ENCODE results near the gene DAW1. TPM values are rescaled to one million over a fixed set of nuclear protein-coding genes. Genes with fewer than 3 reads are reported as not detected.

Gene DAW1
- total and polyA plus RNA-seq, 2 donors (not counting 1 experiment from before 2014, with no cell fraction given), result 0.11 TPM; not detected in 1

DNA sequence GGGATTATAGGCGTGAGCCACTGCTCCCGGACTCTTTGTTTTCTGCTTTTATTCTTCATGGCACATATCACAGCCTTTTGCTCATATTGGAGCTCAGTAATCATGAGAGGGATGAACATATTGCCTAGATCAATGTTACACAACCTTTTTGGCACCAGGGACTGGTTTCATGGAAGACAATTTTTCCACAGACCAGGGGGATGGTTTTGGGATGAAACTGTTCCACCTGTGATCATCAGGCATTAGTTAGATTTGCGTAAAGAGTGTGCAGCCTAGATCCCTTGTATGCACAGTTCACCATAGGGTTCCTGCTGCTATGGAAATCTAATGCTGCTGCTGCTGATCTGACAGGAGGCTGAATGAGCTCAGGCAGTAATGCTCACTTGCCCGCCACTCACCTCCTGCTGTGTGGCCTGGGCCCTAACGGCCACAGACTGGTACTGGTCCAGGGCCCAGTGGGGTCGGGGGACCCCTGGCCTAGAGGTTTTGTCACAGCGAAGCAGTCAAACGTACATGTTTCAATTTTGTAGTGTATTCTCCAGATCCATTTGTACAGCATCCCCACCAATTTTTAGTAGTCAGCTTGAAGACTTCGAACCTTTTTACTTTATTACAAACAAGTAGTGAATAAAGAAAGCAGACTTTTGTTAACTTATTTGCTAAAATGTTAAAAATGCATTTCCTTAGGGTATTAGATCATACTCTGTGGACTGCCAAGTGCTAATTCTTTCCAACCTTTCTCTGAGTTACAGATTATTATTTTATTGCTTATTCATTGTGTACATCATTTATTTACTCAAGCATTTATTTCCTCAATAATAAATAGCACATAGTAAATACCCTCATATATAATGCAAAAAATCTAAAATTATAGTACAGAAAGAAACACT lies 6.2 kb downstream of the DAW1 start:
- TF ChIP-seq EZH2 (IDR thresholded peaks at IDR 0.05; ENCODE audit: low read length, missing control alignments), result no peak
- TF ChIP-seq, protein P1, sequence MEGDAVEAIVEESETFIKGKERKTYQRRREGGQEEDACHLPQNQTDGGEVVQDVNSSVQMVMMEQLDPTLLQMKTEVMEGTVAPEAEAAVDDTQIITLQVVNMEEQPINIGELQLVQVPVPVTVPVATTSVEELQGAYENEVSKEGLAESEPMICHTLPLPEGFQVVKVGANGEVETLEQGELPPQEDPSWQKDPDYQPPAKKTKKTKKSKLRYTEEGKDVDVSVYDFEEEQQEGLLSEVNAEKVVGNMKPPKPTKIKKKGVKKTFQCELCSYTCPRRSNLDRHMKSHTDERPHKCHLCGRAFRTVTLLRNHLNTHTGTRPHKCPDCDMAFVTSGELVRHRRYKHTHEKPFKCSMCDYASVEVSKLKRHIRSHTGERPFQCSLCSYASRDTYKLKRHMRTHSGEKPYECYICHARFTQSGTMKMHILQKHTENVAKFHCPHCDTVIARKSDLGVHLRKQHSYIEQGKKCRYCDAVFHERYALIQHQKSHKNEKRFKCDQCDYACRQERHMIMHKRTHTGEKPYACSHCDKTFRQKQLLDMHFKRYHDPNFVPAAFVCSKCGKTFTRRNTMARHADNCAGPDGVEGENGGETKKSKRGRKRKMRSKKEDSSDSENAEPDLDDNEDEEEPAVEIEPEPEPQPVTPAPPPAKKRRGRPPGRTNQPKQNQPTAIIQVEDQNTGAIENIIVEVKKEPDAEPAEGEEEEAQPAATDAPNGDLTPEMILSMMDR (conservative IDR thresholded peaks at IDR 0.05 in 1 of 2, IDR thresholded peaks at IDR 0.05 in 1 of 2; ENCODE audit: low read depth in 1 of 2, low read length in 2 of 2), result no peak
- H3K4me3 ChIP-seq (replicated peaks in 1 of 4; ENCODE audit: control extremely low read depth in 1 of 4, insufficient read depth in 1 of 4, low read depth in 3 of 4, low read length in 4 of 4), result no peak overlapping the region
- H3K4me1 ChIP-seq (ENCODE audit: control insufficient read depth, extremely low read depth, insufficient read depth, low read length), result no peaks in the 10 kb centered on the region
- H4K20me1 ChIP-seq (ENCODE audit: control insufficient read depth, extremely low read depth, insufficient read depth, low read length), result no peaks in the 10 kb centered on the region
- DNase-seq (ENCODE audit: low read depth in 2 of 2), result peak in 1 of 2 donors; percentile 38
- no peak overlapping the region for H3K9ac ChIP-seq (ENCODE audit: insufficient read depth, low read length)
- H3K79me2 ChIP-seq (ENCODE audit: control insufficient read depth, insufficient read depth, low read length), result no peaks in the 10 kb centered on the region
- no peaks in the 10 kb centered on the region for H3K27me3 ChIP-seq (ENCODE audit: control insufficient read depth, insufficient read depth, low read length)
- H2AFZ ChIP-seq (ENCODE audit: low read length), result no peak overlapping the region
- H3K36me3 ChIP-seq (ENCODE audit: control insufficient read depth, insufficient read depth, low read length), result no peaks in the 10 kb centered on the region
- no peak overlapping the region for H3K27ac ChIP-seq (ENCODE audit: insufficient read depth, low read length)
- H3K4me2 ChIP-seq (ENCODE audit: extremely low read depth, insufficient read depth, low read length), result no peak overlapping the region
- H3K9me3 ChIP-seq (ENCODE audit: control insufficient read depth, insufficient read depth, low read depth, low read length), result no peaks in the 10 kb centered on the region

- no peak for DNase-seq (ENCODE audit: low read depth in 2 of 2)
- Histone ChIP-seq H3K27ac (ENCODE audit: insufficient read depth, low read length) (no peak overlapping the region), H3K9me3 (ENCODE audit: control insufficient read depth, insufficient read depth, low read depth, low read length) (no peaks in the 10 kb centered on the region), H2AFZ (ENCODE audit: low read length) (no peak overlapping the region), H3K79me2 (ENCODE audit: control insufficient read depth, insufficient read depth, low read length) (no peaks in the 10 kb centered on the region), H3K36me3 (ENCODE audit: control insufficient read depth, insufficient read depth, low read length) (no peaks in the 10 kb centered on the region), H3K4me2 (ENCODE audit: extremely low read depth, insufficient read depth, low read length) (no peak overlapping the region), H4K20me1 (ENCODE audit: control insufficient read depth, extremely low read depth, insufficient read depth, low read length) (no peaks in the 10 kb centered on the region), H3K27me3 (ENCODE audit: control insufficient read depth, insufficient read depth, low read length) (no peaks in the 10 kb centered on the region), H3K9ac (ENCODE audit: insufficient read depth, low read length) (no peak overlapping the region), H3K4me3 (replicated peaks in 1 of 4; ENCODE audit: control extremely low read depth in 1 of 4, insufficient read depth in 1 of 4, low read depth in 3 of 4, low read length in 4 of 4) (no peak overlapping the region), H3K4me1 (ENCODE audit: control insufficient read depth, extremely low read depth, insufficient read depth, low read length) (no peaks in the 10 kb centered on the region)
- TF ChIP-seq, protein P1 (conservative IDR thresholded peaks at IDR 0.05 in 1 of 2, IDR thresholded peaks at IDR 0.05 in 1 of 2; ENCODE audit: low read depth in 1 of 2, low read length in 2 of 2), result no peak
Observed at GRCh38 chr2:227880460-227880859, 9.0 kb downstream of the DAW1 start.

GRCh38 chr2:227881866-227882517 lies 10.6 kb downstream of the DAW1 start:
- H3K79me2 ChIP-seq (ENCODE audit: control insufficient read depth, insufficient read depth, low read length), result no peaks in the 10 kb centered on the region
- no peak overlapping the region for H3K4me2 ChIP-seq (ENCODE audit: extremely low read depth, insufficient read depth, low read length)
- H3K4me3 ChIP-seq (replicated peaks in 1 of 4; ENCODE audit: control extremely low read depth in 1 of 4, insufficient read depth in 1 of 4, low read depth in 3 of 4, low read length in 4 of 4), result no peak overlapping the region
- no peaks in the 10 kb centered on the region for H4K20me1 ChIP-seq (ENCODE audit: control insufficient read depth, extremely low read depth, insufficient read depth, low read length)
- H3K36me3 ChIP-seq (ENCODE audit: control insufficient read depth, insufficient read depth, low read length), result no peaks in the 10 kb centered on the region
- no peaks in the 10 kb centered on the region for H3K9me3 ChIP-seq (ENCODE audit: control insufficient read depth, insufficient read depth, low read depth, low read length)
- no peak overlapping the region for H2AFZ ChIP-seq (ENCODE audit: low read length)
- DNase-seq (ENCODE audit: low read depth in 2 of 2), result peak in 1 of 2 donors; percentile 35
- H3K27me3 ChIP-seq (ENCODE audit: control insufficient read depth, insufficient read depth, low read length), result no peaks in the 10 kb centered on the region
- TF ChIP-seq, protein P1 (conservative IDR thresholded peaks at IDR 0.05 in 1 of 2, IDR thresholded peaks at IDR 0.05 in 1 of 2; ENCODE audit: low read depth in 1 of 2, low read length in 2 of 2), result no peak
- TF ChIP-seq EZH2 (IDR thresholded peaks at IDR 0.05; ENCODE audit: low read length, missing control alignments), result no peak
- no peak overlapping the region for H3K9ac ChIP-seq (ENCODE audit: insufficient read depth, low read length)
- no peaks in the 10 kb centered on the region for H3K4me1 ChIP-seq (ENCODE audit: control insufficient read depth, extremely low read depth, insufficient read depth, low read length)
- no peak overlapping the region for H3K27ac ChIP-seq (ENCODE audit: insufficient read depth, low read length)
